Left ventricle myocardium inferior (tissue), 1 donor: ENCODE data around the gene SLC6A7. TPM values are rescaled to one million over a fixed set of nuclear protein-coding genes. Genes with fewer than 3 reads are reported as not detected.

Source experiments
- DNase-seq: peaks from one replicate; pipeline ENCODE4 v3.0.0-alpha.2; 2020
- H3K27ac ChIP-seq: fragments of 200-600 bp; replicated peaks from 2 replicates; pipeline ENCODE4 v1.8.0; 2021
- H3K27me3 ChIP-seq: fragments of 200-600 bp; 2 replicates; pipeline ENCODE4 v1.8.0; 2021; ENCODE audit warnings: low read depth
- H3K36me3 ChIP-seq: fragments of 200-600 bp; 2 replicates; pipeline ENCODE4 v1.8.0; 2021
- H3K4me1 ChIP-seq: fragments of 200-600 bp; 2 replicates; pipeline ENCODE4 v1.8.0; 2021
- H3K4me3 ChIP-seq: fragments of 200-600 bp; 2 replicates; pipeline ENCODE4 v1.8.0; 2021; ENCODE audit warnings: mild to moderate bottlenecking, moderate library complexity
- H3K9me3 ChIP-seq: fragments of 200-600 bp; replicated peaks from 2 replicates; pipeline ENCODE4 v1.8.0; 2021
- intact Hi-C: fragments of 100-400 bp; cut with micrococcal nuclease; formaldehyde crosslinking; loops from one replicate; pipeline ENCODE4 v1.11.0; 2022
- total RNA-seq: library from RNA; stranded (reverse); fragmentation: NEBNext Ultra II Directional; extraction: Animal tissue kit (Norgen Biotek cat#: 25700); gene quantifications from one replicate; pipeline ENCODE4 v1.2.1, GENCODE V29; 2021
- TF ChIP-seq, protein P1 (sequence below): fragments of 200-600 bp; IDR thresholded peaks from 2 replicates; pipeline ENCODE4 v1.8.0; 2021; ENCODE audit warnings: antibody characterized with exemption, mild to moderate bottlenecking, borderline replicate concordance
- donor health status: DM: no; HTN: yes; CAD: no; lungs with severe emphysema.

The SLC6A7 gene
- total RNA-seq, 1 donor from 2014 or later = not detected

- Histone ChIP-seq H3K4me1 (peaks cover 23% of the 10 kb centered on the region), H3K27me3 (peaks cover 4% of the 10 kb centered on the region), H3K9me3 (no peaks in the 10 kb centered on the region), H3K27ac (no peak overlapping the region), H3K36me3 (no peaks in the 10 kb centered on the region), H3K4me3 (no peak overlapping the region)
- DNase-seq = no peak
- intact Hi-C loops = loop anchor here (5.0 to 10.0 kb wide), 2 partner anchors 58 to 195 kb away; no protein-coding TSS in a partner anchor
- TF ChIP-seq, protein P1, sequence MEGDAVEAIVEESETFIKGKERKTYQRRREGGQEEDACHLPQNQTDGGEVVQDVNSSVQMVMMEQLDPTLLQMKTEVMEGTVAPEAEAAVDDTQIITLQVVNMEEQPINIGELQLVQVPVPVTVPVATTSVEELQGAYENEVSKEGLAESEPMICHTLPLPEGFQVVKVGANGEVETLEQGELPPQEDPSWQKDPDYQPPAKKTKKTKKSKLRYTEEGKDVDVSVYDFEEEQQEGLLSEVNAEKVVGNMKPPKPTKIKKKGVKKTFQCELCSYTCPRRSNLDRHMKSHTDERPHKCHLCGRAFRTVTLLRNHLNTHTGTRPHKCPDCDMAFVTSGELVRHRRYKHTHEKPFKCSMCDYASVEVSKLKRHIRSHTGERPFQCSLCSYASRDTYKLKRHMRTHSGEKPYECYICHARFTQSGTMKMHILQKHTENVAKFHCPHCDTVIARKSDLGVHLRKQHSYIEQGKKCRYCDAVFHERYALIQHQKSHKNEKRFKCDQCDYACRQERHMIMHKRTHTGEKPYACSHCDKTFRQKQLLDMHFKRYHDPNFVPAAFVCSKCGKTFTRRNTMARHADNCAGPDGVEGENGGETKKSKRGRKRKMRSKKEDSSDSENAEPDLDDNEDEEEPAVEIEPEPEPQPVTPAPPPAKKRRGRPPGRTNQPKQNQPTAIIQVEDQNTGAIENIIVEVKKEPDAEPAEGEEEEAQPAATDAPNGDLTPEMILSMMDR = no peak
Observed at GRCh38 chr5:150219861-150220260, 30.0 kb downstream of the SLC6A7 start.

- no peak for DNase-seq
- Histone ChIP-seq H3K4me3 (no peak overlapping the region), H3K27ac (no peak overlapping the region), H3K36me3 (no peaks in the 10 kb centered on the region), H3K4me1 (peaks cover 10% of the 10 kb centered on the region), H3K27me3 (peaks cover 4% of the 10 kb centered on the region), H3K9me3 (no peaks in the 10 kb centered on the region)
- intact Hi-C loops = no loop called here
- TF ChIP-seq, protein P1 = no peak
Observed at GRCh38 chr5:150221471-150221870, 31.6 kb downstream of the SLC6A7 start.

GRCh38 chr5:150222906-150223305 is 33.0 kb downstream of the SLC6A7 start:
- intact Hi-C loops = no loop called here
- TF ChIP-seq, protein P1 = no peak
- no peaks in the 10 kb centered on the region for H3K9me3 ChIP-seq
- no peak for DNase-seq
- H3K27ac ChIP-seq = no peak overlapping the region
- H3K4me3 ChIP-seq = no peak overlapping the region
- peaks cover 1% of the 10 kb centered on the region for H3K4me1 ChIP-seq
- H3K36me3 ChIP-seq = no peaks in the 10 kb centered on the region
- H3K27me3 ChIP-seq = no peaks in the 10 kb centered on the region

- H3K36me3 ChIP-seq = no peaks in the 10 kb centered on the region
- H3K4me1 ChIP-seq = no peaks in the 10 kb centered on the region
- no peak overlapping the region for H3K27ac ChIP-seq
- no peaks in the 10 kb centered on the region for H3K9me3 ChIP-seq
- no peaks in the 10 kb centered on the region for H3K27me3 ChIP-seq
- TF ChIP-seq, protein P1 = no peak
- intact Hi-C loops = no loop called here
- H3K4me3 ChIP-seq = no peak overlapping the region
- no peak for DNase-seq
Observed at GRCh38 chr5:150223474-150223873, 33.6 kb downstream of the SLC6A7 start.

DNA sequence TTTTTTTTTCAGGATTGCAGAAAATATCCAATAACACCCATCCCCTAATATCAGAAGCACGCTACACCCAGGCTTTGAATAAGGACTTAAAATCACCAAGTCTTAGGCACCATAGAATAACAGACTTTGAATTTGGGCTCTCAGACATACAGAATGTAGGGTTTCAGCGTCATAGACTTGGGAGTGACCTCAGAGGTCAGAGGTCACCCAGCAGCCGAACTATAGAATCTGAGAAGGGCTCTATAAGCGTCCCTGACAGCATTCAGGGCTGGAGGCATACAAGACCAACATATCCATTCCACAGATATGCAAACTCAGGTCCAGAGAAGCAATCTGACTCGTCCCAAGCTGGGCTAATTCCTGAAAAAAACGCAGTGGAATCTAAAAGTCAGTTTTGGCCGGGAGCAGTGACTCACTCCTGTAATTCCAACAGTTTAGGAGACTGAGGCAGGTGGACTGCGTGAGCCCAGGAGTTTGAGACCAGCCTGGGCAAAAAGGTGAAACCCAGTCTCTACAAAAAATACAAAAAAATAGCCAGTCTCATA is 34.7 kb downstream of the SLC6A7 start:
- no peaks in the 10 kb centered on the region for H3K9me3 ChIP-seq
- TF ChIP-seq, protein P1 = no peak
- no peak overlapping the region for H3K27ac ChIP-seq
- intact Hi-C loops = no loop called here
- no peaks in the 10 kb centered on the region for H3K4me1 ChIP-seq
- H3K4me3 ChIP-seq = no peak overlapping the region
- no peak for DNase-seq
- no peaks in the 10 kb centered on the region for H3K27me3 ChIP-seq
- H3K36me3 ChIP-seq = no peaks in the 10 kb centered on the region
